ENCODE measurements around the gene LYPLA2. TPM values are rescaled to one million over a fixed set of nuclear protein-coding genes. Genes with fewer than 3 reads are reported as not detected.

The LYPLA2 gene
- total and polyA plus RNA-seq, 2 of the 4 experiments (the other 2 are of a cell fraction), result 44.3 to 78.6 TPM

- peak within 1 kb of the TSS; percentile 74 to 99 for H4K8ac ChIP-seq (ENCODE audit: low read depth in 2 of 2, low read length in 2 of 2)
- H3K27ac ChIP-seq (ENCODE audit: insufficient read depth, low read length), result peak within 1 kb of the TSS; percentile 83
- TF ChIP-seq MXI1 (IDR thresholded peaks at IDR 0.05; ENCODE audit: borderline replicate concordance, low read depth, low read length) (peak; percentile 73), MAZ (IDR thresholded peaks at IDR 0.05; ENCODE audit: borderline replicate concordance, low read depth, low read length) (peak; percentile 14; the same call in 1 of the 2 replicates), NFE2L2 (IDR thresholded peaks at IDR 0.05; ENCODE audit: low read depth, low read length) (no peak), CEBPB (IDR thresholded peaks at IDR 0.05; ENCODE audit: low read depth, low read length) (peak; percentile 72; the same call in 1 of the 2 replicates), BHLHE40 (IDR thresholded peaks at IDR 0.05; ENCODE audit: low read depth, low read length) (no peak), POLR2A (IDR thresholded peaks at IDR 0.05; ENCODE audit: low read depth, low read length) (peak; percentile 89), RAD21 (IDR thresholded peaks at IDR 0.05; ENCODE audit: low read length) (no peak)
- no peaks in the 10 kb centered on the region for H3K36me3 ChIP-seq (ENCODE audit: control insufficient read depth, insufficient read depth, low read length)
- peak; percentile 89 for ATAC-seq (ENCODE audit: low read depth)
- peak within 1 kb of the TSS; percentile 45; the same call in 1 of the 2 replicates for H2BK120ac ChIP-seq (ENCODE audit: low read depth, low read length)
- H2BK15ac ChIP-seq (ENCODE audit: low read depth, low read length), result no peak within 1 kb of the TSS
- peak within 1 kb of the TSS; percentile 96 for H3K4ac ChIP-seq (ENCODE audit: low read depth, low read length)
- H3K9me1 ChIP-seq (ENCODE audit: insufficient read depth, low read length), result peaks cover 9% of the 10 kb centered on the region; the same call in 1 of the 2 replicates
- H3K4me2 ChIP-seq (ENCODE audit: low read depth, low read length), result peak within 1 kb of the TSS; percentile 100
- peak within 1 kb of the TSS; percentile 96 for H3K9ac ChIP-seq (ENCODE audit: low read depth, low read length)
- H3K18ac ChIP-seq (ENCODE audit: low read depth, low read length), result peak within 1 kb of the TSS; percentile 96
- H3K56ac ChIP-seq (ENCODE audit: extremely low read depth, insufficient read depth, low read length), result peak within 1 kb of the TSS; percentile 76
- H2AFZ ChIP-seq (replicated peaks; ENCODE audit: low read length, poor library complexity), result peak within 1 kb of the TSS; percentile 93
- peak within 1 kb of the TSS; percentile 70 for H4K91ac ChIP-seq (ENCODE audit: insufficient read depth, low read depth, low read length)
- H3K23ac ChIP-seq (ENCODE audit: low read depth, low read length), result peak within 1 kb of the TSS; percentile 90
- no peaks in the 10 kb centered on the region for H3K9me3 ChIP-seq (ENCODE audit: control insufficient read depth, insufficient read depth, low read length)
- CTCF ChIA-PET, result interaction anchor here (0.5 to 1.1 kb wide), 2 partner anchors 14 to 698 kb away, joined by 3 to 4 read pairs; no protein-coding TSS in a partner anchor
- H2AK9ac ChIP-seq (replicated peaks; ENCODE audit: low read depth, low read length, poor library complexity), result peak within 1 kb of the TSS; percentile 89
- no TSS peak for BruUV-seq (replicated peaks)
- H3K14ac ChIP-seq (replicated peaks; ENCODE audit: low read depth, low read length), result peak within 1 kb of the TSS; percentile 93
- H2AK5ac ChIP-seq (ENCODE audit: low read depth, low read length), result peak within 1 kb of the TSS; percentile 82
- H3K27me3 ChIP-seq (ENCODE audit: control insufficient read depth, insufficient read depth, low read length), result no peaks in the 10 kb centered on the region
- peak within 1 kb of the TSS; percentile 97 for H3K4me3 ChIP-seq (ENCODE audit: insufficient read depth, low read depth, low read length)
- in situ Hi-C loops (cut with MboI; ENCODE audit: low sequenced_read_pairs) (no loop called here), dilution Hi-C loops (cut with HindIII; ENCODE audit: low sequenced_read_pairs, unreplicated experiment) (no loop called here), intact Hi-C loops (cut with micrococcal nuclease) (no loop called here)
- H3K4me1 ChIP-seq (ENCODE audit: control insufficient read depth, insufficient read depth, low read length), result peaks cover 7% of the 10 kb centered on the region; the same call in 1 of the 2 replicates
- DNase-seq, result peak; percentile 79
- H4K5ac ChIP-seq (ENCODE audit: low read depth, low read length), result peak within 1 kb of the TSS; percentile 97
- 0% methylated on average over 42 of the region's 91 CpGs; no CpG with 5 or more reads in 1 of the 2 experiments for WGBS, 2 experiments (ENCODE audit: extremely low coverage in 2 of 2, insufficient read length in 1 of 2)
- peaks cover 15% of the 10 kb centered on the region; the same call in 1 of the 2 replicates for H4K20me1 ChIP-seq (ENCODE audit: insufficient read depth, low read length)
- H3K79me1 ChIP-seq (ENCODE audit: low read depth in 1 of 2, low read length in 2 of 2), result peaks cover 33 to 45% of the 10 kb centered on the region in 2 experiments
- POLR2A ChIA-PET (ENCODE audit: unreplicated experiment), result interaction anchor here (0.6 kb wide), 1 partner anchor 165 kb away, joined by 3 read pairs; no protein-coding TSS in a partner anchor
- H2BK20ac ChIP-seq (ENCODE audit: low read depth, low read length), result no peak within 1 kb of the TSS
- H2BK5ac ChIP-seq (ENCODE audit: low read depth, low read length, poor library complexity, severe bottlenecking), result peak within 1 kb of the TSS; percentile 89
Observed at GRCh38 chr1:23777979-23778814, 12.7 kb upstream of the LYPLA2 start, which contains the start of gene PITHD1. PITHD1 (plus strand) TSS chr1:23778418; CDS start chr1:23778516, 98 bp downstream.

Measured in IMR-90 (cell line).